SK-N-MC (cell line): ENCODE results near the gene CSMD2.

Experiments used
- EZH2 ChIP-seq: fragments of 200-600 bp; sonication (generic); IDR thresholded peaks from one replicate; pipeline ENCODE4 v1.6.1; 2017; ENCODE audit warnings: antibody characterized with exemption
- FOXP2 ChIP-seq: optimal IDR thresholded peaks from 2 replicates; pipeline ENCODE3; 2011; ENCODE audit warnings: mild to moderate bottlenecking, moderate library complexity; ENCODE audit not compliant: insufficient read depth; ENCODE audit errors: extremely low read length, control extremely low read depth
- POLR2AphosphoS5 ChIP-seq: IDR thresholded peaks from 2 replicates; pipeline ENCODE4 v1.6.1; 2012; ENCODE audit warnings: mild to moderate bottlenecking, low read depth, low read length, borderline replicate concordance

GRCh38 chr1:34175744-34176143, 10.7 kb upstream of the CSMD2 start:
- TF ChIP-seq POLR2AphosphoS5: no peak
- TF ChIP-seq EZH2: no peak
- no peak for TF ChIP-seq FOXP2
